Neural progenitor cell (in vitro differentiated cells): ENCODE data around the gene ZDHHC22. TPM values are rescaled to one million over a fixed set of nuclear protein-coding genes. Genes with fewer than 3 reads are reported as not detected.

ENCODE experiments used
- DNase-seq: peaks from one replicate; pipeline ENCODE4 v3.0.0-alpha.2; 2016; ENCODE audit warnings: low spot score
- H2AFZ ChIP-seq: fragments of 200-600 bp; sonication (generic); replicated peaks from 2 replicates; pipeline ENCODE4 v1.6.1; 2016; ENCODE audit warnings: antibody characterized with exemption
- H3F3A ChIP-seq: fragments of 200-600 bp; sonication (generic); 2 replicates; pipeline ENCODE4 v1.6.1; 2016; ENCODE audit warnings: antibody characterized with exemption, low read depth
- H3K27ac ChIP-seq: fragments of 200-600 bp; sonication (generic); 2 replicates; pipeline ENCODE4 v1.5.1; 2016; ENCODE audit warnings: mild to moderate bottlenecking
- H3K27me3 ChIP-seq: fragments of 200-600 bp; sonication (generic); 2 replicates; pipeline ENCODE4 v1.6.1; 2016; ENCODE audit warnings: mild to moderate bottlenecking, moderate library complexity
- H3K36me3 ChIP-seq: fragments of 200-600 bp; sonication (generic); 2 replicates; pipeline ENCODE4 v1.5.1; 2016
- H3K4me1 ChIP-seq: fragments of 200-600 bp; sonication (generic); 2 replicates; pipeline ENCODE4 v1.6.1; 2016; ENCODE audit warnings: mixed run types
- H3K4me2 ChIP-seq: fragments of 200-600 bp; sonication (generic); 2 replicates; pipeline ENCODE4 v1.6.1; 2016
- H3K4me3 ChIP-seq: fragments of 200-600 bp; sonication (generic); 2 replicates; pipeline ENCODE4 v1.5.1; 2016
- H3K79me2 ChIP-seq: fragments of 200-600 bp; sonication (generic); 2 replicates; pipeline ENCODE4 v1.6.1; 2016; ENCODE audit warnings: low read depth
- H3K9ac ChIP-seq: fragments of 200-600 bp; sonication (generic); 2 replicates; pipeline ENCODE4 v1.6.1; 2016
- H3K9me3 ChIP-seq: fragments of 200-600 bp; sonication (generic); 2 replicates; pipeline ENCODE4 v1.5.1; 2016; ENCODE audit warnings: low read depth
- H4K20me1 ChIP-seq: fragments of 200-600 bp; sonication (generic); 2 replicates; pipeline ENCODE4 v1.6.1; 2016; ENCODE audit warnings: low read depth
- H3K27ac Mint-ChIP-seq: 3 replicates; pipeline ENCODE4 v1.8.0; 2021; ENCODE audit warnings: mixed read lengths
- H3K27me3 Mint-ChIP-seq: 2 replicates; pipeline ENCODE4 v1.8.0; 2022; ENCODE audit warnings: low read depth, mild to moderate bottlenecking, inconsistent platforms, moderate library complexity, mixed read lengths; ENCODE audit not compliant: insufficient read depth
- H3K36me3 Mint-ChIP-seq: 3 replicates; pipeline ENCODE4 v1.8.0; 2021; ENCODE audit warnings: mixed read lengths
- H3K4me1 Mint-ChIP-seq: 3 replicates; pipeline ENCODE4 v1.8.0; 2021; ENCODE audit warnings: mixed read lengths
- H3K4me3 Mint-ChIP-seq: 3 replicates; pipeline ENCODE4 v1.8.0; 2021; ENCODE audit warnings: mild to moderate bottlenecking, moderate library complexity, mixed read lengths
- H3K9me3 Mint-ChIP-seq: 3 replicates; pipeline ENCODE4 v1.8.0; 2020; ENCODE audit warnings: mixed read lengths
- CTCF ChIP-seq: fragments of 200-600 bp; sonication (generic); IDR thresholded peaks from 2 replicates; pipeline ENCODE4 v1.5.1; 2017; ENCODE audit warnings: antibody characterized with exemption, mild to moderate bottlenecking
- EZH2 ChIP-seq: fragments of 200-600 bp; sonication (generic); IDR thresholded peaks from 2 replicates; pipeline ENCODE4 v1.6.1; 2017; ENCODE audit warnings: antibody characterized with exemption, mild to moderate bottlenecking, moderate library complexity
- EZH2phosphoT487 ChIP-seq: fragments of 200-600 bp; sonication (generic); IDR thresholded peaks from 2 replicates; pipeline ENCODE4 v1.6.1; 2017; ENCODE audit warnings: antibody characterized with exemption
- total RNA-seq: library from RNA; depleted of rRNA; stranded (reverse); fragments of >200 nt; gene quantifications from 2 replicates; pipeline ENCODE4 v1.2.3, GENCODE V29; 2015; ENCODE audit warnings: low replicate concordance

The ZDHHC22 gene
- total RNA-seq, 1 donor from 2014 or later, result 0.07 TPM

- no peaks in the 10 kb centered on the region for H4K20me1 ChIP-seq
- peak overlapping the region; percentile 23 for H2AFZ ChIP-seq
- H3K4me3 ChIP-seq, result peak overlapping the region; percentile 75
- H3K9me3 Mint-ChIP-seq, result no peaks in the 10 kb centered on the region
- H3K79me2 ChIP-seq, result peaks cover 54% of the 10 kb centered on the region
- H3K4me3 Mint-ChIP-seq, result peak overlapping the region; percentile 86
- H3K27ac ChIP-seq, result peak overlapping the region; percentile 87
- H3K4me2 ChIP-seq, result peak overlapping the region; percentile 86
- no peak for TF ChIP-seq EZH2phosphoT487
- no peak for TF ChIP-seq CTCF
- no peak for TF ChIP-seq EZH2
- no peaks in the 10 kb centered on the region for H3K36me3 Mint-ChIP-seq
- H3K4me1 Mint-ChIP-seq, result peaks cover 46% of the 10 kb centered on the region
- no peaks in the 10 kb centered on the region for H3K36me3 ChIP-seq
- H3K9ac ChIP-seq, result peak overlapping the region; percentile 65
- H3K4me1 ChIP-seq, result peaks cover 11% of the 10 kb centered on the region
- H3F3A ChIP-seq, result peaks cover 17% of the 10 kb centered on the region
- peak overlapping the region; percentile 70 for H3K27ac Mint-ChIP-seq
- no peak for DNase-seq
- H3K27me3 ChIP-seq, result no peaks in the 10 kb centered on the region
- H3K9me3 ChIP-seq, result no peaks in the 10 kb centered on the region
- no peaks in the 10 kb centered on the region for H3K27me3 Mint-ChIP-seq
These were observed 44.4 kb downstream of the ZDHHC22 start for GRCh38 chr14:77097006-77097699.

- Histone ChIP-seq H3K4me1 (peaks cover 11% of the 10 kb centered on the region), H3K79me2 (peaks cover 32% of the 10 kb centered on the region), H3K9ac (no peak overlapping the region), H3F3A (peaks cover 17% of the 10 kb centered on the region), H3K27me3 (no peaks in the 10 kb centered on the region), H3K36me3 (no peaks in the 10 kb centered on the region), H3K4me3 (no peak overlapping the region), H2AFZ (no peak overlapping the region), H3K9me3 (no peaks in the 10 kb centered on the region), H3K4me2 (no peak overlapping the region), H4K20me1 (no peaks in the 10 kb centered on the region), H3K27ac (no peak overlapping the region)
- Mint-ChIP-seq H3K4me1 (peaks cover 28% of the 10 kb centered on the region), H3K27me3 (no peaks in the 10 kb centered on the region), H3K4me3 (peak overlapping the region; percentile 22), H3K36me3 (peaks cover 4% of the 10 kb centered on the region), H3K27ac (no peak overlapping the region), H3K9me3 (peaks cover 16% of the 10 kb centered on the region)
- peak; percentile 90 for DNase-seq
- TF ChIP-seq CTCF (peak; percentile 94), EZH2 (no peak)
These were observed 46.8 kb downstream of the ZDHHC22 start for GRCh38 chr14:77094672-77095284.

GRCh38 chr14:77092676-77093075 is 48.9 kb downstream of the ZDHHC22 start:
- H3K27me3 Mint-ChIP-seq, result no peaks in the 10 kb centered on the region

More at GRCh38 chr14:77092676-77093075, 48.9 kb downstream of the ZDHHC22 start:
- DNase-seq, result no peak
- no peaks in the 10 kb centered on the region for H3K27me3 ChIP-seq
- no peak overlapping the region for H2AFZ ChIP-seq
- no peaks in the 10 kb centered on the region for H3K36me3 ChIP-seq
- no peak overlapping the region for H3K4me2 ChIP-seq
- H3F3A ChIP-seq, result peaks cover 17% of the 10 kb centered on the region
- no peak overlapping the region for H3K9ac ChIP-seq
- H3K27ac ChIP-seq, result no peak overlapping the region
- no peaks in the 10 kb centered on the region for H3K9me3 ChIP-seq
- peaks cover 18% of the 10 kb centered on the region for H3K9me3 Mint-ChIP-seq
- peaks cover 16% of the 10 kb centered on the region for H3K4me1 ChIP-seq
- peaks cover 4% of the 10 kb centered on the region for H3K36me3 Mint-ChIP-seq
- H4K20me1 ChIP-seq, result no peaks in the 10 kb centered on the region
- no peak overlapping the region for H3K4me3 ChIP-seq
- no peak overlapping the region for H3K27ac Mint-ChIP-seq
- no peak overlapping the region for H3K4me3 Mint-ChIP-seq
- H3K4me1 Mint-ChIP-seq, result peaks cover 25% of the 10 kb centered on the region
- peaks cover 16% of the 10 kb centered on the region for H3K79me2 ChIP-seq
- no peak for TF ChIP-seq EZH2phosphoT487
- no peak for TF ChIP-seq EZH2
- TF ChIP-seq CTCF, result no peak
